HL-60 (cell line): ENCODE data around the gene LMAN1.

Source experiments
- CTCF ChIP-seq: IDR thresholded peaks from one replicate; pipeline ENCODE4 v1.5.1; 2011; ENCODE audit warnings: low read length, control low read depth, inconsistent platforms; ENCODE audit not compliant: insufficient read depth
- POLR2AphosphoS5 ChIP-seq: IDR thresholded peaks from 2 replicates; pipeline ENCODE4 v1.6.1; 2012; ENCODE audit warnings: low read depth

- TF ChIP-seq CTCF (no peak), POLR2AphosphoS5 (no peak)
Observed at GRCh38 chr18:59352250-59352855, 6.7 kb downstream of the LMAN1 start.
